BJ (cell line): ENCODE data around the gene APBB2. TPM values are rescaled to one million over a fixed set of nuclear protein-coding genes. Genes with fewer than 3 reads are reported as not detected.

ENCODE experiments used
- CTCF ChIA-PET: fragments of 350-600 bp; formaldehyde crosslinking; extraction: SDS; loops from one replicate; lab custom pipeline; 2021; ENCODE audit warnings: antibody characterized with exemption, inconsistent platforms; lab: Yijun Ruan, JAX
- POLR2A ChIA-PET: fragments of 300-600 bp; sonication (Branson Sonifier 250); formaldehyde crosslinking; extraction: SDS; loops from one replicate; lab custom pipeline; 2021; ENCODE audit warnings: antibody characterized with exemption; lab: Charles Lee
- DNase-seq: peaks from one replicate; pipeline ENCODE4 v3.0.0-alpha.2; 2011; ENCODE audit warnings: low read depth
- H3K27me3 ChIP-seq: 2 replicates; pipeline ENCODE4 v1.6.0; 2011; ENCODE audit warnings: low read length; ENCODE audit not compliant: control insufficient read depth, insufficient read depth
- H3K36me3 ChIP-seq: 2 replicates; pipeline ENCODE4 v1.5.1; 2011; ENCODE audit warnings: low read length; ENCODE audit not compliant: control insufficient read depth, insufficient read depth
- H3K4me3 ChIP-seq: 2 replicates; pipeline ENCODE4 v1.5.1; 2011; ENCODE audit warnings: low read depth, mild to moderate bottlenecking, control low read depth, low read length
- polyA plus RNA-seq: library from polyadenylated mRNA; depleted of rRNA; stranded (reverse); fragments of >200 nt; gene quantifications from 2 replicates; pipeline ENCODE4 v1.2.3, GENCODE V29; 2011
- TF ChIP-seq, protein P1 (sequence below): IDR thresholded peaks from 2 replicates; pipeline ENCODE4 v1.5.1; 2011; ENCODE audit warnings: low read depth, mild to moderate bottlenecking, control low read depth, inconsistent platforms, low read length, moderate library complexity; ENCODE audit not compliant: insufficient read depth

Gene APBB2
- polyA plus RNA-seq, 1 experiment: 50.3 TPM

DNA sequence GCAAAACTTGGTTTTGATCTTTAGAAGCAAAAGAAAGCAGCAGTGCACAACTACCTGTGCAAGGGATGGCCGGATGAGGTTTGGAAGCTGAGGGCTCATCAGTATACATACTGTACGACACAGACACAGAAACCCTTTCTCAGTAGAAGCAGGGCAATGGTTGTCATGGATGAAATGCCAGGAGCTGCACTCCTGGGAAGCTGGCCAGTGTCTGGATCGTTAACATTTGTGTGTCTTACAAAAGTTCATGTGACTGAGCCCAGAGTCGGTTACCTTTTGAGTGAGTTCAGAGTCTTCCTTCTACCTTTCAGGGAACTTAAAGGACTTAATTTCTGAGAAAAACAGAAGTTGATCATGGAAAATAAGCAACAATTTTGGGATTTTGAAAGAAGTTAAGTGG, 230.3 kb downstream of the APBB2 start:
- Histone ChIP-seq H3K4me3 (no peak overlapping the region), H3K27me3 (no peaks in the 10 kb centered on the region), H3K36me3 (no peaks in the 10 kb centered on the region)
- CTCF ChIA-PET: interaction anchor here (0.9 to 1.3 kb wide), 4 partner anchors 14 to 232 kb away, joined by 3 to 4 read pairs (median 3); no protein-coding TSS in a partner anchor
- TF ChIP-seq, protein P1, sequence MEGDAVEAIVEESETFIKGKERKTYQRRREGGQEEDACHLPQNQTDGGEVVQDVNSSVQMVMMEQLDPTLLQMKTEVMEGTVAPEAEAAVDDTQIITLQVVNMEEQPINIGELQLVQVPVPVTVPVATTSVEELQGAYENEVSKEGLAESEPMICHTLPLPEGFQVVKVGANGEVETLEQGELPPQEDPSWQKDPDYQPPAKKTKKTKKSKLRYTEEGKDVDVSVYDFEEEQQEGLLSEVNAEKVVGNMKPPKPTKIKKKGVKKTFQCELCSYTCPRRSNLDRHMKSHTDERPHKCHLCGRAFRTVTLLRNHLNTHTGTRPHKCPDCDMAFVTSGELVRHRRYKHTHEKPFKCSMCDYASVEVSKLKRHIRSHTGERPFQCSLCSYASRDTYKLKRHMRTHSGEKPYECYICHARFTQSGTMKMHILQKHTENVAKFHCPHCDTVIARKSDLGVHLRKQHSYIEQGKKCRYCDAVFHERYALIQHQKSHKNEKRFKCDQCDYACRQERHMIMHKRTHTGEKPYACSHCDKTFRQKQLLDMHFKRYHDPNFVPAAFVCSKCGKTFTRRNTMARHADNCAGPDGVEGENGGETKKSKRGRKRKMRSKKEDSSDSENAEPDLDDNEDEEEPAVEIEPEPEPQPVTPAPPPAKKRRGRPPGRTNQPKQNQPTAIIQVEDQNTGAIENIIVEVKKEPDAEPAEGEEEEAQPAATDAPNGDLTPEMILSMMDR: no peak
- no peak for DNase-seq
- POLR2A ChIA-PET: no interaction called here

DNA sequence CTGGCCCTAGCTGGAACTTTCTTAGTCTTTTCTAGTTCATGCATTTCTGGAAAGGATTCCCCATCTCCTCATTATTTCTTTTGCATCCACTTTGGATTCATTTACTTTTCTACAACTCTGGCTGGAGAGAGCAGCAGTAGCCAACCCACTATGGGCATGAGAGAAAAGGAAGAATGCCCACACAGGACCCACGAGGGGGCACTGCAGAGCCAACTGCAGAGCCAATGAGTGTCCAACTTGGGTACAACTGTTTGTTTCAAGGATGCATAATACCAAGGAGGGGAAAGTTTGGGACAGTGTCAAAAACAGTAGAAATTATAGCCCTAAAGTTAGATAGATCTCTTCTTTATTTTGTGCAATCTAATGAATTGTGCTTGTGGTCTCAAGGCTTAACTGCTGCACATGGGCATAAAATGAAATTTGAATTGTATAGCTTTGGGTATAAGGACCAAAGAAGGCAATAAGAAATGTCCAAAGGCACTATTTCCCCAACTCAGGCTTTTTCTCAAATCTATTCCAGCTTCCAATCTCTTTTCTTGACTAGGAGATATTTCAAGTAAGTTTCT, 233.9 kb downstream of the APBB2 start:
- Histone ChIP-seq H3K4me3 (no peak overlapping the region), H3K27me3 (no peaks in the 10 kb centered on the region), H3K36me3 (no peaks in the 10 kb centered on the region)
- ChIA-PET CTCF (interaction anchor here (0.7 to 5.9 kb wide), 11 partner anchors 9 to 279 kb away, joined by 3 to 61 read pairs (median 4); partner anchors contain the start of genes APBB2 and UCHL1), POLR2A (no interaction called here)
- TF ChIP-seq, protein P1: peak; percentile 44
- DNase-seq: no peak

DNA sequence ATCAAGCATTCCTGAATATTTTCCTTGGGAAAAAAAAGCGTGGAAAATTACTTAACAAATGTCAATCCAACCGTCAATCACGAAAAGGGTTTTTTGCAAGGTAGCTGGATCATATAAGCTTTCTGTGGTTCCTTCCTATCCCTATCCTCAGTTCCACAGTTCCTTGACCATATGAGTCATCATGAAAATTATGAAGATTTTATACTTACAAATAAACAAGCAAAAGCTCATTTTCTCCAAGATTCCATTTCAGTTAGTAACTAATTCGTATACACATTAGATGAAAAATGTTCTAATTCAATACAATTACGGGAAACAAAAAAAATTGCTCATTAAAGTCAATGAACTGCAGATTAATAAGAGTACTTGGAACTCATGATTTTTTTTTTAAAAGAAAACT, 235.8 kb downstream of the APBB2 start:
- Histone ChIP-seq H3K4me3 (no peak overlapping the region), H3K27me3 (no peaks in the 10 kb centered on the region), H3K36me3 (no peaks in the 10 kb centered on the region)
- CTCF ChIA-PET: interaction anchor here (0.7 to 5.9 kb wide), 5 partner anchors 11 to 235 kb away, joined by 3 to 61 read pairs (median 3); partner anchors contain the start of gene APBB2
- POLR2A ChIA-PET: interaction anchor here (0.7 kb wide), 1 partner anchor 278 kb away, joined by 5 read pairs; no protein-coding TSS in a partner anchor
- DNase-seq: no peak
- TF ChIP-seq, protein P1: no peak

DNA sequence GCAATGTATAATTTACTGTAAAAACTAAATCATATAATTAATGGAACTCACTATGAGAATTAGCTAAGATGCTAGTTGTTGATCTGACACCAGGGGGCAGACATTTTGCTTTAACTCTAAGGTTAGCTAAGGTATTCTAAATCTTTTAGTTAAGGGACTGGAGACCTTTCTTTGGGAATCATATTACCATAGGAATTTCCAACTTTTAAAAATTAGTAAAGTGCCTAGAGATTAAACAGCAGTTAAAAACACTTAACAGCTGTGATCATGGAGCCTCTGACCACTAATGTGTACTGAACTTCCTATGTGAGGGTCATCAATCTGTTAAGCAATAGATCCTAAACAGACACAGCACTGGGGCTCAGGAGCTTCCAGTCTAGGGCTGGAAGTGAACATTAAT, 238.0 kb downstream of the APBB2 start:
- no peaks in the 10 kb centered on the region for H3K36me3 ChIP-seq
- no peak for DNase-seq
- TF ChIP-seq, protein P1: peak; percentile 62
- ChIA-PET CTCF (interaction anchor here (0.9 to 5.9 kb wide), 24 partner anchors 9 to 667 kb away, joined by 3 to 61 read pairs (median 4); partner anchors contain the start of gene APBB2), POLR2A (interaction anchor here (0.7 to 0.9 kb wide), 2 partner anchors 90 to 282 kb away, joined by 3 read pairs; no protein-coding TSS in a partner anchor)
- H3K27me3 ChIP-seq: no peaks in the 10 kb centered on the region
- no peak overlapping the region for H3K4me3 ChIP-seq

DNA sequence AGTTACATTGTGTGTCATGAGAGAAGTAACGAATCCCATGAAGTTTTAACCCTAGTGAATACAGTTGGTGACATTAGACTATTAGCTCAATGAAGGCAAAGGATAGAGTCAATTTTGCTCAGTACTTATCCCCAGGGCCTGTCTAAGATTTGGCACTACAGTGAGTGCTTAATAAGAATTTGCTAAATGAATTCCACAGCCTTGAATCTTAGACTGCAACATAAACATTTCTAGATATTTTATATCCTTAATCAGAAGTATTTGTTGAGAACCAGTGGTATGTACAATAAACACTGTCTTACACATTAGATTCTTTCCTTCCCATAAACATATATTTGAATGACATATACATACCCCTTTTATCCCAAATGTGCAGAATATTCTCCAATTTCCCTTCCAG, 241.6 kb downstream of the APBB2 start:
- DNase-seq: no peak
- Histone ChIP-seq H3K36me3 (no peaks in the 10 kb centered on the region; the same call in 1 of the 2 replicates), H3K27me3 (no peaks in the 10 kb centered on the region), H3K4me3 (no peak overlapping the region)
- ChIA-PET POLR2A (no interaction called here), CTCF (interaction anchor here (0.6 kb wide), 1 partner anchor 864 kb away, joined by 3 read pairs; no protein-coding TSS in a partner anchor)
- TF ChIP-seq, protein P1: no peak
